Measurements from ENCODE around the gene CNOT4.

The CNOT4 gene

DNA sequence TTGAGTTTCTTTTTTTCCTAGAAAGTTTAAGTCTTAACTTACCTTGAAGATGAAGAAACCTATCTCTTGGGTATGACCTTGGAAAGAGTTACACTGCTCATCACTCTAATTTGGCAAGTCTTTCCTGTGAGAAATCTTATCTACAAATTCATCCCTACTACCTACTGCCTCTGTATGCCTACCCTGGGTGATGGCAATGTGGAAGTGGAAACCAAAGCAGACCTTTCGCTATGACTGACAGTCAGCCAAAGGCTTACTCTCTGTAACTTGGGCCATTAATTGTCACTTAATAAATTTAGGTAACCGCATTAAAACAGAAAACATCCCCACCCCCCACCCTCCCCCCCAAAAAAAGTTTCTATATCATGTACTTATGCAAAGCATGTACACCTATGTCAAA lies 103.9 kb downstream of the CNOT4 start:
- H3K27ac ChIP-seq (replicated peaks), result no peak overlapping the region
- no peaks in the 10 kb centered on the region for H3K27me3 ChIP-seq (ENCODE audit: insufficient read depth, poor library complexity, severe bottlenecking)
- TF ChIP-seq, protein P1, sequence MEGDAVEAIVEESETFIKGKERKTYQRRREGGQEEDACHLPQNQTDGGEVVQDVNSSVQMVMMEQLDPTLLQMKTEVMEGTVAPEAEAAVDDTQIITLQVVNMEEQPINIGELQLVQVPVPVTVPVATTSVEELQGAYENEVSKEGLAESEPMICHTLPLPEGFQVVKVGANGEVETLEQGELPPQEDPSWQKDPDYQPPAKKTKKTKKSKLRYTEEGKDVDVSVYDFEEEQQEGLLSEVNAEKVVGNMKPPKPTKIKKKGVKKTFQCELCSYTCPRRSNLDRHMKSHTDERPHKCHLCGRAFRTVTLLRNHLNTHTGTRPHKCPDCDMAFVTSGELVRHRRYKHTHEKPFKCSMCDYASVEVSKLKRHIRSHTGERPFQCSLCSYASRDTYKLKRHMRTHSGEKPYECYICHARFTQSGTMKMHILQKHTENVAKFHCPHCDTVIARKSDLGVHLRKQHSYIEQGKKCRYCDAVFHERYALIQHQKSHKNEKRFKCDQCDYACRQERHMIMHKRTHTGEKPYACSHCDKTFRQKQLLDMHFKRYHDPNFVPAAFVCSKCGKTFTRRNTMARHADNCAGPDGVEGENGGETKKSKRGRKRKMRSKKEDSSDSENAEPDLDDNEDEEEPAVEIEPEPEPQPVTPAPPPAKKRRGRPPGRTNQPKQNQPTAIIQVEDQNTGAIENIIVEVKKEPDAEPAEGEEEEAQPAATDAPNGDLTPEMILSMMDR (IDR thresholded peaks at IDR 0.05; ENCODE audit: insufficient read depth, low read length), result no peak
- TF ChIP-seq, protein P2, sequence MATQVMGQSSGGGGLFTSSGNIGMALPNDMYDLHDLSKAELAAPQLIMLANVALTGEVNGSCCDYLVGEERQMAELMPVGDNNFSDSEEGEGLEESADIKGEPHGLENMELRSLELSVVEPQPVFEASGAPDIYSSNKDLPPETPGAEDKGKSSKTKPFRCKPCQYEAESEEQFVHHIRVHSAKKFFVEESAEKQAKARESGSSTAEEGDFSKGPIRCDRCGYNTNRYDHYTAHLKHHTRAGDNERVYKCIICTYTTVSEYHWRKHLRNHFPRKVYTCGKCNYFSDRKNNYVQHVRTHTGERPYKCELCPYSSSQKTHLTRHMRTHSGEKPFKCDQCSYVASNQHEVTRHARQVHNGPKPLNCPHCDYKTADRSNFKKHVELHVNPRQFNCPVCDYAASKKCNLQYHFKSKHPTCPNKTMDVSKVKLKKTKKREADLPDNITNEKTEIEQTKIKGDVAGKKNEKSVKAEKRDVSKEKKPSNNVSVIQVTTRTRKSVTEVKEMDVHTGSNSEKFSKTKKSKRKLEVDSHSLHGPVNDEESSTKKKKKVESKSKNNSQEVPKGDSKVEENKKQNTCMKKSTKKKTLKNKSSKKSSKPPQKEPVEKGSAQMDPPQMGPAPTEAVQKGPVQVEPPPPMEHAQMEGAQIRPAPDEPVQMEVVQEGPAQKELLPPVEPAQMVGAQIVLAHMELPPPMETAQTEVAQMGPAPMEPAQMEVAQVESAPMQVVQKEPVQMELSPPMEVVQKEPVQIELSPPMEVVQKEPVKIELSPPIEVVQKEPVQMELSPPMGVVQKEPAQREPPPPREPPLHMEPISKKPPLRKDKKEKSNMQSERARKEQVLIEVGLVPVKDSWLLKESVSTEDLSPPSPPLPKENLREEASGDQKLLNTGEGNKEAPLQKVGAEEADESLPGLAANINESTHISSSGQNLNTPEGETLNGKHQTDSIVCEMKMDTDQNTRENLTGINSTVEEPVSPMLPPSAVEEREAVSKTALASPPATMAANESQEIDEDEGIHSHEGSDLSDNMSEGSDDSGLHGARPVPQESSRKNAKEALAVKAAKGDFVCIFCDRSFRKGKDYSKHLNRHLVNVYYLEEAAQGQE (IDR thresholded peaks at IDR 0.05; ENCODE audit: insufficient replicate concordance, low read depth), result no peak
- TF ChIP-seq POLR2AphosphoS5 (IDR thresholded peaks at IDR 0.05; ENCODE audit: low read depth), result no peak
- no peak for TF ChIP-seq GABPA (IDR thresholded peaks at IDR 0.05; ENCODE audit: low read depth)
- no peak for TF ChIP-seq SPI1 (IDR thresholded peaks at IDR 0.05; ENCODE audit: borderline replicate concordance, low read depth)
- H3K4me3 ChIP-seq (replicated peaks; ENCODE audit: insufficient read depth, low read length), result no peak overlapping the region
- DNase-seq (ENCODE audit: low read depth in 1 of 2, low spot score in 1 of 2), result no peak

DNA sequence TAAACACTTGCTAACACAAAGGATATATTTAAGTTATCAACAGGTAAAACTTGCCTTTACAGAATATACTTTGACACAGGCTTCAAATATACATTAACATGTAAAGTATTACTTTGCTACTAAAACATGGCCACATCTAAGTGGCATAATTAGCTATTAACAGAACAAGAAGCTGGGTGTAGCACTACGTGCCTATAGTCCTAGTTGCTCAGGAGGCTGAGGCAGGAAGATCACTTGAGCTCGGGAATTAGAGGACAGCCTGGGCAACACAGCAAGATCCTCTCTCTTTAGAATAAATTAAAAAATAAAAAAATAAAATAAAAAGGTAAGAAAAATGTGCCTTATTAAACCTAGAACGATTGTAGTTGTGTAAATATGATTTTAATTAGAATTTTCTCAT lies 106.6 kb downstream of the CNOT4 start:
- H3K27ac ChIP-seq (replicated peaks), result no peak overlapping the region
- no peaks in the 10 kb centered on the region for H3K27me3 ChIP-seq (ENCODE audit: insufficient read depth, poor library complexity, severe bottlenecking)
- no peak for DNase-seq (ENCODE audit: low read depth in 1 of 2, low spot score in 1 of 2)
- no peak for TF ChIP-seq SPI1 (IDR thresholded peaks at IDR 0.05; ENCODE audit: borderline replicate concordance, low read depth)
- TF ChIP-seq GABPA (IDR thresholded peaks at IDR 0.05; ENCODE audit: low read depth), result no peak
- TF ChIP-seq, protein P1 (IDR thresholded peaks at IDR 0.05; ENCODE audit: insufficient read depth, low read length), result no peak
- TF ChIP-seq, protein P2 (IDR thresholded peaks at IDR 0.05; ENCODE audit: insufficient replicate concordance, low read depth), result no peak
- no peak for TF ChIP-seq POLR2AphosphoS5 (IDR thresholded peaks at IDR 0.05; ENCODE audit: low read depth)
- no peak overlapping the region for H3K4me3 ChIP-seq (replicated peaks; ENCODE audit: insufficient read depth, low read length)

DNA sequence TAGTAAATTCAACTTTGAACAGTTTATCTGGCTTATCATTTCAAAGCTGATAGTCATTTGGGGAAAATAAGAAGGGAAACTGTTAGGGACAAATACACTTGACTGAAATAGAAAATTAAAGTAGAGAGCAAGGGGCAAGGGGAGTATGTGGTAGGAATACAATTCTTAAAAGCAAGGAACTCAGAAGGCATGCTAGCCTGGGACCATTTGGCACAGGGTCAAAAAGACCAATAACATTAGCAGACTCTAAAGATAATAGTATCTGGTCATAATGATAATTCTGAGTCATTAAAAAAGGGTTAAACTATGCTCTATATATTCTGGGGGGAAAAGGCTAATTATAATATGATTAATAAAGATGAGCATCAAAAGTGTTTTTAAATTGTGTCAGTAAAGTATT lies 112.2 kb downstream of the CNOT4 start:
- no peak for DNase-seq (ENCODE audit: low read depth in 1 of 2, low spot score in 1 of 2)
- Histone ChIP-seq H3K4me3 (replicated peaks; ENCODE audit: insufficient read depth, low read length) (no peak overlapping the region), H3K27ac (replicated peaks) (no peak overlapping the region), H3K27me3 (ENCODE audit: insufficient read depth, poor library complexity, severe bottlenecking) (no peaks in the 10 kb centered on the region)
- TF ChIP-seq, protein P1 (IDR thresholded peaks at IDR 0.05; ENCODE audit: insufficient read depth, low read length), result no peak
- TF ChIP-seq, protein P2 (IDR thresholded peaks at IDR 0.05; ENCODE audit: insufficient replicate concordance, low read depth), result no peak
- TF ChIP-seq POLR2AphosphoS5 (IDR thresholded peaks at IDR 0.05; ENCODE audit: low read depth) (no peak), GABPA (IDR thresholded peaks at IDR 0.05; ENCODE audit: low read depth) (no peak), SPI1 (IDR thresholded peaks at IDR 0.05; ENCODE audit: borderline replicate concordance, low read depth) (no peak)
